Posterior cingulate gyrus (tissue), 11 donors: ENCODE results near the gene NT5DC3.
"Not testable (repeated sequence)": the region's sequence is repeated elsewhere in the genome, so short reads cannot be mapped to it uniquely, and the experiment has no call there.

Experiments used
- DNase-seq, 10 donors: peaks; one replicate each; pipeline versions ENCODE4 v3.0.0 to v3.0.0-alpha.2; 2020 to 2021; ENCODE audit warnings: mixed read lengths in 3 of 10
- intact Hi-C: fragments of 100-400 bp; cut with DNase I; formaldehyde crosslinking; loops from one replicate; pipeline ENCODE4 v1.15.1; 2023

Gene NT5DC3

DNA sequence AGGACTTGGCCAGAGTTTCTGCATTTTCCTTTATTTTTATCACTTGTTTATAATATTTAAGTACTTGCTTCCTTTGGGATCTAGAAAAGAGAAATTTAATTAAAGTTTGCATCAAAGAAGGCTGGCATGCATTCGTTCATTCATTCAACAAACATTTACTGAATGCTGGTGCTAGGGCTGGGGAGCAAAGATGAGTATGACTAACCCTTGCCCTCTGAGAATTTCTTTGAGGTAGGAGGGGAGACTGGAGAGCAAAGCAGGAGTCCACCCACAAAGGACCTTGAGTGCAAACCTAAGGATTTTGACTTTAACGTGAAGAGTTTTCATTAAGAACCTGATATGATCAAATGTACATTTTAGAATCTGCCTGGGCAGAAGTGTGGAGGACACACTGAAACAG is 16.1 kb upstream of the NT5DC3 start:
- DNase-seq: no peak
- intact Hi-C loops: no loop called here

- intact Hi-C loops: no loop called here
- no peak for DNase-seq
Observed at GRCh38 chr12:103855896-103856657, 15.0 kb upstream of the NT5DC3 start.

DNA sequence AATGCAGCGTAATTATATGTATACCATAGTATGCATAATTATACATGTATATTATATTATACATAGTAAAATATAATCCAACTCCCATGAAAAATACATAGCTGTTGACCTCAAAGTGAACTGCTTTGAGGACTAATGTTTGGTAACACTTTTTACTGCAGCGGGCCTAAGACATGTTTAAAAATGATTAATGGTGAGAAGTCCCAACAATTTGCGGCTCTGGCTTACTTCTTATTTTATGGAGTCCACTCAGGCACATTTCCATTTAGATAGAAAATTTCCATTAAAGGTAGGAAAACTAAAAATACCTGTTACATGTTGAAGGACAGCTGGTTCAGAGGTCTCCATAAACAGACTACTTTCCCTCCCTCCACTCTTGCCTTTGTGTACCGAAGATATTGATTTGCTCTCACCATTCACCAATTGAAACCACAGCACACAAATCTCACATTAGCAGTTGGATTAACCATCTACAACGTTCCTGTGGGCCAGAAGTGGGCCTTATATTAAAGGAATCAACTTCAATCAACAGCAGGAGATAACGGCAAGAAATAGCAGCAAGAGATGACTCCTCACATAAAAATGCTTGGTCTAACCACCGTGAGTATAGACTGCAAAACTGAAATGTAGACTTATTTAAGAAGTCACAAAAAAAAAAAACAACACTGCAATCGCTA is 14.1 kb upstream of the NT5DC3 start:
- intact Hi-C loops: no loop called here
- DNase-seq: no peak

DNA sequence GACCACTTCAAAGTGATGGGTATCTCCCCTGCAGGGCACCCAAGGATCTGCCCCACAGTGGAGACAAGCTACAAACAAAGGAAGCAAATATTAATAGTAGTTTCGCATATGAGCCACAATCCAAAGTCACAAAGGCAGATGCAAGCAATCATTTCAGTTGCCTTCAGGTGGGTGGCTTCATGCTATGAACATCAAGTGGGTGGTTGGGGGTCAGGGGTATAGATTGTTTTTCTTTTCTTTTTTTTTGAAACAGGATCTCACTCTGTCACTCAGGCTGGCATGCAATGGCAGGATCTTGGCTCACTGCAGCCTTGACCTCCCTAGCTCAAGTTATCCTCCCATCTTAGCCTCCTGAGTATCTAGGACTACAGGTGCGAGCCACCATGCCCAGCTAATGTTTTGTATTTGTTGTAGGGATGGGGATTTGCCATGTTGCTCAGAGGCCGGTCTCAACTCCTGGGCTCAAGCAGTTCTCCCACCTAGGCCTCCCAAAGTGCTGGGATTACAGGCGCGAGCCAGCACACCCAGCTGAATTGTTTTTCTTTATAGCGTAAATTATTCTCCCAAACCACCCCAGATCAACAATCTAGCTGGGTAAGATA is 13.4 kb upstream of the NT5DC3 start:
- intact Hi-C loops: no loop called here
- DNase-seq: no peak

- intact Hi-C loops: no loop called here
- DNase-seq: peak in 1 of 10 donors; percentile 19
Observed at GRCh38 chr12:103852498-103852997, 11.5 kb upstream of the NT5DC3 start.

DNA sequence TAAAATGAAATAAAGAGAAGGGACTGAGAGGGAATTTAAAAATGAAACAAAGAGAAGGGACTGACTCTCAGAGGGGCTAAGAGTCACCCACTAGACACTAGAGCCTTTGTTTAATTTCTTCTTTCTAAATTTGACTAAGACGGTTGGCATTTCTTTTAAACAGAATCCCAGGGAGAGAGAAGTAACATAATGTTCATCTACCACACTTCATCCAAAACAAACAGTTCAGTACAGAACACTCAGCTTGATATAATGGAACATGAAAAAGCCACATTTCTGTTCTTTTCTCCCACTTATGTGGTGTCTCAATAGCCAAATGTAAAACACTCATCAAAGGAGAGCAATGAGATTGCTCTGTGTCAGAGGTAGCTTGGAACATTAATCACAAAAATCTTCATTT is 10.1 kb upstream of the NT5DC3 start:
- no peak for DNase-seq
- intact Hi-C loops: no loop called here

DNA sequence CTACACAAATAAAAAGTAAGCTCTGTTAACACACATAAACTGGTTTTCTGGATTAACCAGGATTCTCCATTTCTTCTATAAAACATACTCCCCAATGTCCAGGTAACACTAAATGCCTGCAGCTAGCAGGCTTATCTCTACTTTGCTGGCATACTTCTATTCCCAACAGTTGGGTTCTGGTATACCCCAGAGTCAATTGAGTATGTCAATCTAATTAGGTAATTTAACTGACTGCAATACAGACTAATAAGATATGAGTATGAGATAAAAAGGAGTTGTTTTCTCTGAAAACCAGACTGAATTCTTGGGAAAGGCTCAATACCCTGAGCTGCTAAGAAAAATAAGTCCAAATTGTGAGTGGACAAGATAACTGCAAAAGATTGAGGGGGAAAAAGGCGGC is 9.4 kb upstream of the NT5DC3 start:
- DNase-seq: no peak
- intact Hi-C loops: no loop called here

GRCh38 chr12:103848917-103849491 is 8.0 kb upstream of the NT5DC3 start:
- intact Hi-C loops: no loop called here
- no peak for DNase-seq

DNA sequence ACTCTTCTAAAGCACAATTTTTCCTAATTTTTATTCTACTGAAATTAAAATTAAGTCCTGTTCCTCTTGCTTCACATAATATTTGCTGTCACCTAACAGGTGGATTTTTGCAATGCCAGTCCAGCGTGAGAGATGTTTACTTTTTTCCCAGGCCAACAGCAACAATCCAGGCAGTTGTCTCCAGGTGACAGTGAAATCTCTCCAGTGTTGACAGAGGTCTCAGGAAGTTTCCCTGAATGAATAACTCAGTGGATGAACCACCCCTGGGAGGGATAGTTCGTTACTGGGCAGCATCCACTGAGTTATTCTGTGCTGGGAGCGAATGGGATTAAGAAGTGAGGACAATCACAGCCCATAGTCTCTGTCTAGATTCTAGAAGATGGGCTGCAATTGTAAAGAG is 7.1 kb upstream of the NT5DC3 start:
- intact Hi-C loops: no loop called here

GRCh38 chr12:103846415-103846814 is 5.4 kb upstream of the NT5DC3 start:
- no peak for DNase-seq
- intact Hi-C loops: no loop called here

More for the DNA sequence above, 7.1 kb upstream of the NT5DC3 start:
- no peak for DNase-seq

DNA sequence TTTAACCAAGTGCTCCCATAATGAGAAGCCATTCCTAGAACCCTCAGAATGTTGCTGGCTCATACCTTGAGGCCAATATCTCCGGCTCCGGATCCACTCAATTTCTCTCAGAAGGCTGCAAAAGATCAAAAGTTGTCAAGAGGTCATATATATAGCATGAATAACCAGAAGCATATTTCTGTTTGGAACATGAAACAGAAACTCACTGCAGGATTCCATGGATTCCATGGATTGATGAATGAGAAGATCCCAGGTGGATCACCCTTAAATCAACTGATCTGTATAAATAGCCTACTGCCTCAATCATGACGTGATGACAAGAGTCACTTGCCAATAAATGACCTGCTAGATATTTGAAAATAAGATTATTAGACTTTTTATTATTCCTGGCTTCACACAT is 3.3 kb upstream of the NT5DC3 start:
- intact Hi-C loops: no loop called here
- DNase-seq: no peak

DNA sequence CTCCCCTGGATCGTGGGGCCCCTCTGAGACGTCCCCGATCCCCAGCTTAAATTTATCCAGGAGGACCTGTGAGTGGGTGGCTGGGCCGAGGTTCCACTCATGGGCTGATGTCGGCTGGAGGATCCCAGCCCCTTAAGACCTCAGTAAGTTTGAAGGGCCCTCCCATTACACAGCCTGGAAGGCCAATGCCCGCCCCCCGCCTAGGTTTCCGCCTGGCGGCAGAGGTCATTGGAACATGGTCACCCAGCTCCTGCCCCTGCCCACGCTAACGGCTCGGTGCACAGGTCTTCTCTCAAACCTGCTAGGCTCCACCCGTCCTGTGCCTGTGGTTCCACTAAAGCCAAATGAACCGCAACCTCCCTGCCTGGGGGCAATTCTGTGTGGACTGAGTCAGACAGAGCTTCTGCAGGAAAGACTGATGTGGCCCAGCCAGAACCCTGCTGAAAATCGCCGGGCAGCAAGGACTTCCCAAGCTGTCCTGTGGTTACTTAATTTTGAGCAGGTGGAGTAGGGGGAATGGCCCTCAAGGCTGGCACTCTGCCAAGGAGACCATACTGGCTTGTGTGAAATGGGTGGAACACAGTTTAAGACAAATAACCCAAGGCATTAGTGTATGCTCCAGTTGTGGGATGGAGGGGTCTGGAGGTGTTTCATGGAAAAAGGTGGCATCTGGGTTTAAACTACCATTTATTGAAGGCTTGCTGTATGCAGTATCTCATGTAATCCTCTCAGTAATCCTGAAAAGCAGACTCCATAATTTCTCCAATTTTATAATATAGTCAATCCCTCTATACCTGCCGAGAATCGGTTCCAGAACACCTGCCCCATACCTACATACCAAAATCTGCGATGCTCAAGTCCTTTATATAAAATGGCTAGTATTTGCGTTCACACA is 903 bp upstream of the NT5DC3 start:
- intact Hi-C loops: no loop called here
- peak in 3 of 10 donors; percentile 14 to 87 (median 77) for DNase-seq

- intact Hi-C loops: no loop called here
- DNase-seq: peak in 3 of 10 donors; percentile 22 to 88 (median 85)
Observed at GRCh38 chr12:103840462-103840875, 565 bp downstream of the NT5DC3 start.

GRCh38 chr12:103839609-103840461 is 1.2 kb downstream of the NT5DC3 start:
- DNase-seq: no peak
- intact Hi-C loops: no loop called here

- intact Hi-C loops: no loop called here
- DNase-seq: no peak
Observed at GRCh38 chr12:103839103-103839502, 1.9 kb downstream of the NT5DC3 start.

DNA sequence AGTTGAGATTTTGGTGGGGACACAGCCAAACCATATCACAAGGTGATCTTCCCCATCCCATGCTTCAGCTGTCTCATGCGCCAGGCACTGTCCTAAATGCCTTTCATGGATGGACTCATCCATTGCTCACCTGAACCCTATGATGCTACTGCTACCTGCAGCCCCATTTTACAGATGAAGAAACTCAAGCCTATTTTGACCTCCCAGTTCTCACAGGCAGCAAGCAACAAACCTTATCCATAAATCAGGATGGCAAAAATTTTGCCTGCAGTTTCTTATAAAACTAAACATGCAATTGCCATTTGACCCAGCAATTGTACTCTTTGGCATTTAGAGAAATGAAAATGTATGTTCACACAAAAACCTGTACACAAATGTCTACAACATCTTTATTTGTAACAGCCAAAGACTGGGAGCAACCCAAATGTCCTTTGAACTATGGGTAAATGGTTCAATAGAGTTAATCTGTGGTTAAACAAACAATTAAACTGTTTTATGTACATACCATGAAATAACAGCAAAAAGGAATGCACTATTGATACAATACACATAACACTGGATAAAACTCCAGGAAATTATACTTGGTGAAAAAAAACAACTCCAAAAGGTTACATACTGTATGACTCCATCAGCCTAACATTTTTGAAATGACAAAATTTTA is 2.6 kb downstream of the NT5DC3 start:
- intact Hi-C loops: no loop called here
- DNase-seq: no peak

DNA sequence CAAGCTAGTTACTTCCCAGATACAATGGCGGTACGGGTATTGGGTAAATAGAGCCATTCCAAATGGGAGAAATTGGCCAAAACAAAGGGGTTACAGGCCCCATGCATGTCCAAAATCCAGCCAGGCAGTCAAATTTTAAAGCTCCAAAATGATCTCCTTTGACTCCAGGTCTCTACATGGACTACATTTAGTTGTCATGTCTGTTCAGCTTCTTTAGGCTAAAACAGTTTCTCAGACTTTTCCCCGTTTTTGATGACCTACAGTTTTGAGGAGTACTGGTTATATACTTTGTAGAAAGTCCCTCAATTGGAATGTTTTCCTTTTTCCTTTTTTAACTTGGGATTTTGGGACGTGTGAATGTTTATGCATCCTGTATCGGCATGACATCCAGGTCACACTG is 4.7 kb downstream of the NT5DC3 start:
- DNase-seq: no peak
- intact Hi-C loops: no loop called here

DNA sequence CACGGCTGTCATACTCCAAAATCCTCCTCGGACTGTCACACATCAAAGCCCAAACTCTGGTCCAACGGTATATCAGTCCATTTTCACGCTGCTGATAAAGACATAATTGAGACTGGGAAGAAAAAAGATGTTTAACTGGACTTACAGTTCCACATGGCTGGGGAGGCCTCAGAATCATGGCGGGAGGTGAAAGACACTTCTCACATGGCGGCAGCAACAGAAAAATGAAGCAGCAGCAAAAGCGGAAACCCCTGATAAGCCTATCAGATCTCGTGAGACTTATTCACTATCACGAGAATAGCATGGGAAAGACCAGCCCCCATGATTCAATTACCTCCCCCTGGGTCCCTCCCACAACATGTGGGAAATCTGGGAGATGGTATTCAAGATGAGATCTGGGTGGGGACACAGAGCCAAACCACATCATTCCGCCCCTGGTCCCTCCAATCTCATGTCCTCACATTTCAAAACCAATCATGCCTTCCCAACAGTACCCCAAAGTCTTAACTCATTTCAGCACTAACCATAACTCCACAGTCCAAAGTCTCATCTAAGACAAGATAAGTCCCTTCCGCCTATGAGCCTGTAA is 5.2 kb downstream of the NT5DC3 start:
- DNase-seq, intact Hi-C loops: not testable (repeated sequence)
